SU-DHL-6 (cell line): ENCODE results near the gene SLC12A7.

Experiments used
- CTCF ChIP-seq: fragments of 200-600 bp; sonication (generic); IDR thresholded peaks from one replicate; pipeline ENCODE4 v1.5.1; 2017; ENCODE audit warnings: antibody characterized with exemption, mild to moderate bottlenecking, low read length, moderate library complexity; ENCODE audit not compliant: insufficient read depth, poor library complexity, severe bottlenecking
- EZH2phosphoT487 ChIP-seq: fragments of 200-600 bp; sonication (generic), shearing (Covaris generic); conservative IDR thresholded peaks from 2 replicates; pipeline ENCODE4 v1.6.1; 2018; ENCODE audit warnings: mild to moderate bottlenecking, antibody characterized with exemption, low read length, moderate library complexity, mixed read lengths

- no peak for TF ChIP-seq CTCF
- no peak for TF ChIP-seq EZH2phosphoT487
These were observed 35.5 kb downstream of the SLC12A7 start for GRCh38 chr5:1076406-1076805.
